GM12873 (cell line): Measurements from ENCODE around the gene IFT57.

Source experiments
- CTCF ChIP-seq: IDR thresholded peaks from 2 replicates; pipeline ENCODE4 v1.5.1; 2012; ENCODE audit warnings: low read depth, mild to moderate bottlenecking, moderate library complexity, low read length, control low read depth; ENCODE audit not compliant: insufficient read depth; ENCODE audit errors: missing control alignments

The IFT57 gene

GRCh38 chr3:108209579-108209978, 12.6 kb downstream of the IFT57 start:
- no peak for TF ChIP-seq CTCF

- no peak for TF ChIP-seq CTCF
Measured at GRCh38 chr3:108208831-108209230, 13.4 kb downstream of the IFT57 start.

- TF ChIP-seq CTCF: no peak
Measured at GRCh38 chr3:108202834-108203233, 19.4 kb downstream of the IFT57 start.

- TF ChIP-seq CTCF: no peak
Measured at GRCh38 chr3:108202080-108202479, 20.1 kb downstream of the IFT57 start.

GRCh38 chr3:108201258-108201657, 21.0 kb downstream of the IFT57 start:
- no peak for TF ChIP-seq CTCF

- TF ChIP-seq CTCF: no peak
Measured at GRCh38 chr3:108200578-108200977, 21.6 kb downstream of the IFT57 start.

GRCh38 chr3:108200024-108200423, 22.2 kb downstream of the IFT57 start:
- TF ChIP-seq CTCF: no peak

- TF ChIP-seq CTCF: no peak
Measured at GRCh38 chr3:108191394-108191793, 30.8 kb downstream of the IFT57 start.
